ENCODE results near the gene MYO15B.

Gene MYO15B

GRCh38 chr17:75639327-75639726 is 51.7 kb downstream of the MYO15B start:
- DNase-seq (ENCODE audit: low read depth in 2 of 2), result no peak

GRCh38 chr17:75639771-75640555 is 52.4 kb downstream of the MYO15B start:
- no peak for DNase-seq (ENCODE audit: low read depth in 2 of 2)

- no peak for DNase-seq (ENCODE audit: low read depth in 2 of 2)
Measured at GRCh38 chr17:75640556-75641119, 53.0 kb downstream of the MYO15B start.

- no peak for DNase-seq (ENCODE audit: low read depth in 2 of 2)
Measured at GRCh38 chr17:75641343-75641742, 53.7 kb downstream of the MYO15B start.

GRCh38 chr17:75642182-75642783 is 54.7 kb downstream of the MYO15B start:
- DNase-seq (ENCODE audit: low read depth in 2 of 2), result no peak

GRCh38 chr17:75642784-75643642 is 55.4 kb downstream of the MYO15B start:
- DNase-seq (ENCODE audit: low read depth in 2 of 2), result no peak

GRCh38 chr17:75643643-75644017 is 56.0 kb downstream of the MYO15B start:
- no peak for DNase-seq (ENCODE audit: low read depth in 2 of 2)

GRCh38 chr17:75645501-75645888 is 57.9 kb downstream of the MYO15B start:
- no peak for DNase-seq (ENCODE audit: low read depth in 2 of 2)

- no peak for DNase-seq (ENCODE audit: low read depth in 2 of 2)
Measured at GRCh38 chr17:75645889-75646637, 58.5 kb downstream of the MYO15B start.

- no peak for DNase-seq (ENCODE audit: low read depth in 2 of 2)
Measured at GRCh38 chr17:75646638-75646992, 59.0 kb downstream of the MYO15B start.

GRCh38 chr17:75647061-75647460 is 59.5 kb downstream of the MYO15B start:
- DNase-seq (ENCODE audit: low read depth in 2 of 2), result no peak

- no peak for DNase-seq (ENCODE audit: low read depth in 2 of 2)
Measured at GRCh38 chr17:75647921-75648320, 60.3 kb downstream of the MYO15B start.

- DNase-seq (ENCODE audit: low read depth in 2 of 2), result no peak
Measured at GRCh38 chr17:75649687-75650086, 62.1 kb downstream of the MYO15B start.

GRCh38 chr17:75650874-75651273 is 63.3 kb downstream of the MYO15B start:
- no peak for DNase-seq (ENCODE audit: low read depth in 2 of 2)

GRCh38 chr17:75652341-75652740 is 64.7 kb downstream of the MYO15B start:
- DNase-seq (ENCODE audit: low read depth in 2 of 2), result no peak

- DNase-seq (ENCODE audit: low read depth in 2 of 2), result no peak
Measured at GRCh38 chr17:75652934-75653549, 65.4 kb downstream of the MYO15B start.

GRCh38 chr17:75654176-75654575 is 66.6 kb downstream of the MYO15B start:
- no peak for DNase-seq (ENCODE audit: low read depth in 2 of 2)

- DNase-seq (ENCODE audit: low read depth in 2 of 2), result no peak
Measured at GRCh38 chr17:75658237-75658636, 70.6 kb downstream of the MYO15B start.

- no peak for DNase-seq (ENCODE audit: low read depth in 2 of 2)
Measured at GRCh38 chr17:75661531-75661930, 73.9 kb downstream of the MYO15B start.

- no peak for DNase-seq (ENCODE audit: low read depth in 2 of 2)
Measured at GRCh38 chr17:75662511-75662910, 74.9 kb downstream of the MYO15B start.

GRCh38 chr17:75664099-75664549 is 76.5 kb downstream of the MYO15B start:
- no peak for DNase-seq (ENCODE audit: low read depth in 2 of 2)
